RPMI7951 (cell line): Measurements from ENCODE around the gene CTSC. TPM values are rescaled to one million over a fixed set of nuclear protein-coding genes. Genes with fewer than 3 reads are reported as not detected.
A peak's percentile ranks its signal among the peaks of the same experiment; 100 is the strongest.
"Not testable (repeated sequence)": the region's sequence is repeated elsewhere in the genome, so short reads cannot be mapped to it uniquely, and the experiment has no call there.

Experiments used
- DNase-seq: peaks from one replicate; pipeline ENCODE4 v3.0.0-alpha.2; 2012; ENCODE audit warnings: low read depth
- total RNA-seq: library from RNA; depleted of rRNA; stranded (reverse); fragments of >200 nt; shearing (Covaris generic); gene quantifications from 2 replicates; pipeline ENCODE4 v1.2.3, GENCODE V29; 2014; rRNA removed

Gene CTSC
- total RNA-seq, 1 experiment from 2014 or later = 164 TPM

GRCh38 chr11:88282747-88283515 lies 54.6 kb downstream of the CTSC start:
- no peak for DNase-seq

GRCh38 chr11:88281317-88281712 lies 56.2 kb downstream of the CTSC start:
- DNase-seq = peak; percentile 12

DNA sequence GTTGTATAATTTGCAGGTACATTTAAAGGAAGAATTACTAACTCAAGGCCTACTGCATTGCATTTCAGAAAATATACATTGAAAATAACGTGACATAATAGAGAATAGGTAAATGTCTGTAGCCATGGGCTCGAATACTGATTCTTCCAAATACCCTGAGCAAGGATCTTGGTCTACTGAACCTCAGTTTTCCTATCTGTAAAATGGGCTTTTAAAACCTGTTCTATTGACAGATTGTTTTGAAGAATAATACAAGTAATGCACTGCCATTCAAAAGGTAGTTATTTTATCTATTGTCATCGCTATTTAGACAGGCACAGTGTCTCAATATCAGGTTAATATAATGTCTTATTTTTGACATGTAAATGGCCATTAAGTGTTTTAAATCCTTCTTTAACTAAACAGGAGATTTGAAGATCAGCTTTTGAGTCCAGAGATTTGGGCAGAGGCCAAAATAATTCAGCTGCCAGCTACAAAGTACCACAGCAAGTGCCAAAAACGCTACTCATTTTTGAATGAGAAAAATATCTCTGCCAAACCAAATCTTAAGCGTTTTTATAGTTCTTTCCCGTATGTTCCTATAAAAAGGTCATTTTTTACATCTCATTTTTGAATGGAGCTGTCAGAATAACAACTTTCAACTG lies 56.7 kb downstream of the CTSC start:
- DNase-seq = no peak

- no peak for DNase-seq
Observed at GRCh38 chr11:88277349-88277915, 60.1 kb downstream of the CTSC start.

DNA sequence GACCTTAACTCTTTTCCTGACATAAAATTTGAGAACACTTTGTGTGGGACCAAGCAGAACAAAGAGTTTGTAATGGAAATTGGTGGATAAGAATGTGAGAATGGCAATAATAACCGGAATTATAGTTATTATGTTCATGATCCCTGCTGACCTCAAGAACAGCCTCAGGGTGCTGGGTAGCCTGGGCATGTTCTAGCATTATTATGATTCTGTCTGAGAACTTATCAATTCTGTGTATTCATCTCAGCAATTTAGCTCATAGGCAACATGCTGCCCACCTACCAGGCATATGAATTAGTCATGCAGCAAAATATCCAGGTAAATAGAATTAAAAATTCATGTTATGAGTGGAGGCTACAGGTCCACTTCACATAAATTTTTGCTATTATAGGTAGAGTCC lies 61.9 kb downstream of the CTSC start:
- no peak for DNase-seq

- DNase-seq = no peak
Observed at GRCh38 chr11:88266919-88267318, 70.6 kb downstream of the CTSC start.

GRCh38 chr11:88266157-88266556 lies 71.4 kb downstream of the CTSC start:
- no peak for DNase-seq

- DNase-seq = no peak
Observed at GRCh38 chr11:88259431-88259830, 78.1 kb downstream of the CTSC start.

- DNase-seq = no peak
Observed at GRCh38 chr11:88252208-88252607, 85.3 kb downstream of the CTSC start.

DNA sequence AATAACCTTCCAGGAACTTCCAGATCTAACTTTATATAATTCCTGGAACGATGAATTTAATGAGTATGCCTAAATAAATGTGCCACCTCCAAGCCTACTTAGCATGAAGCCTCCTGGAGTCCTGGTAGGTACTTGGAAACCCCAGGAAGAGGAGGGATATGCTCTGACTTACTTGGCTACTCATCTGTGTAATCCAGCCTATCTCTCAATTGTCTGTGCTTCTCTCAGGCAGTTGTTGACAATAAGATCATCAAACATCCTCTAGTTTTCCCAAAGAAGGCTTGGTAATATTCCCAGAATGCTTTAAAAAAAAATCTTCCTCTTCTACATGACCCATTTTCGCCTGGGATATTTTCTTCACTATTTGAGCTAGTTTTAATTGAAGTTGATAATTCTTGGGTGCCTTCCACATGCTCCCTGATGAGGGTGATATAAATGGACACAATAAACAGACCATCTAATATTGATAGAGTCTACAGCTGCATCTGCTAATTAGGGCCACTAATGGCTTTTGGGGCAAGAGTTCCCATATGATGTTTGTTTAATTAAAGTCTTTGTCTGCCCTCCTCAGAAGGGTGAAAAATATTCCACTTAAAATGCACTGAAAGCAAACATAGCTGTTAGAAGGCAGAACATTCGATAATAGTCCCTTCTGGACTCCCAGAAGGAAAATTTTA lies 86.8 kb downstream of the CTSC start:
- DNase-seq = no peak

GRCh38 chr11:88249706-88250105 lies 87.8 kb downstream of the CTSC start:
- DNase-seq = no peak

GRCh38 chr11:88246696-88247095 lies 90.8 kb downstream of the CTSC start:
- peak; percentile 44 for DNase-seq

- not testable (repeated sequence) for DNase-seq
Observed at GRCh38 chr11:88245576-88245975, 92.0 kb downstream of the CTSC start.

Other genes starting within 250 kb of the CTSC start
- 13.5 and 17.1 TPM in 2 replicates for gene RAB38, start 162.3 kb downstream of the CTSC start, total RNA-seq